Type B pancreatic cell (in vitro differentiated cells): ENCODE results near the gene WFDC11. TPM values are rescaled to one million over a fixed set of nuclear protein-coding genes. Genes with fewer than 3 reads are reported as not detected.
A peak's percentile ranks its signal among the peaks of the same experiment; 100 is the strongest.

Source experiments
- DNase-seq: peaks from one replicate; pipeline ENCODE4 v3.0.0; 2021; ENCODE audit warnings: mixed read lengths; ENCODE audit not compliant: unreplicated experiment; ENCODE audit errors: extremely low spot score
- H3K27ac Mint-ChIP-seq: 2 replicates; pipeline ENCODE4 v1.8.0; 2021; ENCODE audit warnings: mild to moderate bottlenecking, mixed read lengths
- H3K27me3 Mint-ChIP-seq: 2 replicates; pipeline ENCODE4 v1.8.0; 2021; ENCODE audit warnings: mixed read lengths
- H3K36me3 Mint-ChIP-seq: 2 replicates; pipeline ENCODE4 v1.8.0; 2021; ENCODE audit warnings: mixed read lengths
- H3K4me1 Mint-ChIP-seq: one replicate; pipeline ENCODE4 v1.8.0; 2021; ENCODE audit warnings: mixed read lengths; ENCODE audit not compliant: unreplicated experiment
- H3K4me3 Mint-ChIP-seq: 2 replicates; pipeline ENCODE4 v1.8.0; 2021; ENCODE audit warnings: mild to moderate bottlenecking, mixed read lengths
- H3K9me3 Mint-ChIP-seq: 2 replicates; pipeline ENCODE4 v1.8.0; 2021; ENCODE audit warnings: mixed read lengths
- total RNA-seq: library from RNA; stranded (reverse); gene quantifications from 2 replicates; pipeline ENCODE4 v1.2.1, GENCODE V29; 2021; ENCODE audit warnings: low replicate concordance
- TF ChIP-seq, protein P1 (sequence below): fragments of 200-600 bp; sonication (generic); conservative IDR thresholded peaks from 2 replicates; pipeline ENCODE4 v1.5.0; 2021; ENCODE audit warnings: antibody characterized with exemption, mild to moderate bottlenecking

The WFDC11 gene
- total RNA-seq, 1 donor from 2014 or later = not detected

DNA sequence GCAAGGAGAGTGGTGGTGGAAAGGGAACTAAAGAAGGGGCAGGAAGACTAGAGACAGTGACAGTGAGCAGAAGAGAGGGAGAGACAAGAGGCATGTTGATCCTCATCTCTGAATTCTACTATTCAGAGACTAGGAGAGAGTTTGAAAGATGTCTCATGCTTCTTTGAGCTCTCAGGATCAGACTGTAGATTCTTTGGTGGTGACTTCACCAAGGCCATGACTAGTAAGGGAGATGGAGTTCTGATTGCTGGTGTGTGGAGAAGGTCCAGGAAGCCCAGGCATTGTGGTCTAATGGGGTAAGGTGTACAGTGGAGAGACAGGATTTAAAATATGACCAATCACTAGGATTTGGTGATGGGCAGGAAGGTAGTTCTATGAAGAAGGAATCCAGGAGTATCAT is 39.7 kb downstream of the WFDC11 start:
- no peak for DNase-seq
- Mint-ChIP-seq H3K9me3 (no peaks in the 10 kb centered on the region), H3K4me1 (no peaks in the 10 kb centered on the region), H3K27me3 (peaks cover 39% of the 10 kb centered on the region), H3K36me3 (no peaks in the 10 kb centered on the region), H3K27ac (no peak overlapping the region), H3K4me3 (no peak overlapping the region)
- TF ChIP-seq, protein P1, sequence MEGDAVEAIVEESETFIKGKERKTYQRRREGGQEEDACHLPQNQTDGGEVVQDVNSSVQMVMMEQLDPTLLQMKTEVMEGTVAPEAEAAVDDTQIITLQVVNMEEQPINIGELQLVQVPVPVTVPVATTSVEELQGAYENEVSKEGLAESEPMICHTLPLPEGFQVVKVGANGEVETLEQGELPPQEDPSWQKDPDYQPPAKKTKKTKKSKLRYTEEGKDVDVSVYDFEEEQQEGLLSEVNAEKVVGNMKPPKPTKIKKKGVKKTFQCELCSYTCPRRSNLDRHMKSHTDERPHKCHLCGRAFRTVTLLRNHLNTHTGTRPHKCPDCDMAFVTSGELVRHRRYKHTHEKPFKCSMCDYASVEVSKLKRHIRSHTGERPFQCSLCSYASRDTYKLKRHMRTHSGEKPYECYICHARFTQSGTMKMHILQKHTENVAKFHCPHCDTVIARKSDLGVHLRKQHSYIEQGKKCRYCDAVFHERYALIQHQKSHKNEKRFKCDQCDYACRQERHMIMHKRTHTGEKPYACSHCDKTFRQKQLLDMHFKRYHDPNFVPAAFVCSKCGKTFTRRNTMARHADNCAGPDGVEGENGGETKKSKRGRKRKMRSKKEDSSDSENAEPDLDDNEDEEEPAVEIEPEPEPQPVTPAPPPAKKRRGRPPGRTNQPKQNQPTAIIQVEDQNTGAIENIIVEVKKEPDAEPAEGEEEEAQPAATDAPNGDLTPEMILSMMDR = no peak

DNA sequence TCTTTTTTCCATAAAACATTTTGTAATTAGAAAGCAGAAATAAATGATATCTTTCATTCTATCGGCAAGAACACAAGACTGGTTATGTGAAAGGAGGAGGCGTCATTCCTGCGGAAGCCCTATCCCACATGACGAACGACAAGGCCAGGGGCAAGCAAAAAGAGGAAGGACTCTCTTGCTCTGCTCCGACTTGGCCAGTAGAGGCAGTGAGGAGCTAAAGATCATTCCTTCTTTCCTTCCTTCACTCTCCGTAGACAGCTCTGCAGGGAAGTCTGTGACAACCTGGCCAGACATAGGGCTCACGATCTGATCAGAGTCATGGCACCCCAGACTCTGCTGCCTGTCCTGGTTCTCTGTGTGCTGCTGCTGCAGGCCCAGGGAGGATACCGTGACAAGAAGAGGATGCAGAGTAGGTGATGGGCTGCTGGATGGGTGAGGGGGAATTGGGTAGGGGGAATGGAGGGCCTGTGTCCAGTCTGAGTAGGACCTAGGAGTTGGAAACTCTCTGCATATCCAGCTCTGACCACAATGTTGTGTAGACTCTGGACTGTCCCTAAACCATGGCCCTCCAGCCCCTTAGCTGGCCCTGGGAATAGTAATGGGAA is 40.4 kb downstream of the WFDC11 start, which contains the start of gene WFDC10A:
Gene WFDC10A (plus strand): TSS at position 244 of the 605 bp plus-strand sequence. CDS start 75 bp downstream, at position 319.
- Mint-ChIP-seq H3K36me3 (no peaks in the 10 kb centered on the region), H3K27ac (no peak within 1 kb of the TSS), H3K4me1 (no peaks in the 10 kb centered on the region), H3K27me3 (peaks cover 39% of the 10 kb centered on the region), H3K4me3 (no peak within 1 kb of the TSS), H3K9me3 (peaks cover 3% of the 10 kb centered on the region)
- DNase-seq = no peak
- TF ChIP-seq, protein P1 = peak; percentile 81

DNA sequence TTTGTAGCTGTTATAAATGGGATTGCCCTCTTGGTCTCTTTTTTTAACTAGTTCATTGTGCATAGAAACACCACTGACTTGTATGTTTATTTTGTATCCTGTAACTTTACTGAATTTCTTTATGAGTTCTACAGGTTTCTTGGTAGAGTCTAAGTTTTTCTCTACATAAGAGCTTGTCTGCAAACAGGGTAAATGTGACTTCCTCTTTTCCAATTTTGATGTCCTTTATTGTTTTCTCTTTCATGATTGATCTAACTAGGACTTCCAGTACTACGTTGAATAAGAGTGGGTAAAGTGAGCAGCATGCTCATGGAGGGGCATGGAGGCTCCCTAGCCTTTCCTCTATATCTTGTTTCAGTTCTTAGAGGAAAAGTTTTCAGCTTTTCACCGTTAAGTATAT is 43.5 kb downstream of the WFDC11 start:
- Mint-ChIP-seq H3K9me3 (peaks cover 5% of the 10 kb centered on the region), H3K36me3 (no peaks in the 10 kb centered on the region), H3K27ac (no peak overlapping the region), H3K4me1 (no peaks in the 10 kb centered on the region), H3K27me3 (peaks cover 23% of the 10 kb centered on the region), H3K4me3 (no peak overlapping the region)
- no peak for DNase-seq
- TF ChIP-seq, protein P1 = no peak

DNA sequence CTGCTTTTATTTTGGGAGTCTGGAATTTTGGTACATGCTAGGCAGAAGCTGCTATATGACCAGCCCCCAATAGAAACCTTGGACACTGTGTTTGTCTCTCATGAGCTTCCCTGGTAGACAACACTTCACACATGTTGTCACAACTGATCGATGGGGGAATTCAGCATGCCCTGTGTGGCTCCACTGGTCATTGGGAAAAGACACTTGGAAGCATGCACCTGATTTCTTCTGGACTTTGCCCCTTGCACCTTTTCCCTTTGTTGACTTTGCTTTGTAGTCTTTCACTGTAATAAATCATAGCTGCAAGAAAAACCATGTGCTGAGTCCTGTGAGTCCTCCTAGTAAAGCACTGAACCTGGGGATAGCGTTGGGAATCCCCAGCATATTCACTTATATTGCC is 48.4 kb downstream of the WFDC11 start:
- peaks cover 3% of the 10 kb centered on the region for H3K27me3 Mint-ChIP-seq
- H3K27ac Mint-ChIP-seq = no peak overlapping the region
- no peaks in the 10 kb centered on the region for H3K36me3 Mint-ChIP-seq
- no peaks in the 10 kb centered on the region for H3K4me1 Mint-ChIP-seq
- no peak overlapping the region for H3K4me3 Mint-ChIP-seq
- DNase-seq = no peak
- TF ChIP-seq, protein P1 = no peak
- H3K9me3 Mint-ChIP-seq = peaks cover 5% of the 10 kb centered on the region

DNA sequence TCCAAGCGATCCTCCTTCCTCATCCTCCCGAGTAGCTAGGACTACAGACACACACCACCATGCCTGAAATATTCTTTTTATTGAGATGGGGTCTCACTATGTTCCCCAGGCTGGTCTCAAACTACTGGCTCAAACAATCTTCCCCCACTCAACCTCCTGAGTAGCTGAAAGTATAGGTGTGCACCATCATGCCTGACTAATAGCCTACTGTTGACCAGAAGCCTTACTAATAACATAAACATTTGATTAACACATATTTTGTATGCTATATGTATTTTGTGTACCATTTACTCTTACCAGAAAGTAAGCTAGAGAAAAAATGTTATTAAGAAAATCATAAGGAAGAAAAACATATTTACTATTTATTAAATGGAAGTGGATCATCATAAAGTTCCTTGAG is 52.4 kb downstream of the WFDC11 start:
- peaks cover 13% of the 10 kb centered on the region for H3K27me3 Mint-ChIP-seq
- no peak overlapping the region for H3K4me3 Mint-ChIP-seq
- H3K27ac Mint-ChIP-seq = no peak overlapping the region
- H3K36me3 Mint-ChIP-seq = no peaks in the 10 kb centered on the region
- TF ChIP-seq, protein P1 = no peak
- no peaks in the 10 kb centered on the region for H3K9me3 Mint-ChIP-seq
- no peaks in the 10 kb centered on the region for H3K4me1 Mint-ChIP-seq
- DNase-seq = no peak
